ENCODE data around the gene SLC6A4.

DNA sequence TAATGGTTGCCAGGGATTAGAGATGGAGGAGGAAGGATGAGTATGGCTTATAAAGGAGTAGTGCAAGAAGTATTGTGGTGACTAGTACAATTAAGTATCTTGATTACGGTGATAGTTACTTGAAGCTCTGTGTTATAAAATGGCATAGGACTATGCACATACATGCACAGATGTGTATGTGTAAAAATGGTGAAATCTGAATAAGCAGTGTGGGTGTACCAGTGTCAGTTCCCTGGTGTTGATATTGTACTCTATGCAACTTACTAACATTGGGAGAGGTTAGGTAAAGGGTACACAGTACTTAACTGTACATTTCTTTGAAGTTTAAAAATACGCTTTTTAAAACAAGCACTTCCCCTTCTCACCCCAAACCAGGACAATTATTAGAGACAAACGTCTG, 70.3 kb downstream of the SLC6A4 start:
- TF ChIP-seq, protein P1, sequence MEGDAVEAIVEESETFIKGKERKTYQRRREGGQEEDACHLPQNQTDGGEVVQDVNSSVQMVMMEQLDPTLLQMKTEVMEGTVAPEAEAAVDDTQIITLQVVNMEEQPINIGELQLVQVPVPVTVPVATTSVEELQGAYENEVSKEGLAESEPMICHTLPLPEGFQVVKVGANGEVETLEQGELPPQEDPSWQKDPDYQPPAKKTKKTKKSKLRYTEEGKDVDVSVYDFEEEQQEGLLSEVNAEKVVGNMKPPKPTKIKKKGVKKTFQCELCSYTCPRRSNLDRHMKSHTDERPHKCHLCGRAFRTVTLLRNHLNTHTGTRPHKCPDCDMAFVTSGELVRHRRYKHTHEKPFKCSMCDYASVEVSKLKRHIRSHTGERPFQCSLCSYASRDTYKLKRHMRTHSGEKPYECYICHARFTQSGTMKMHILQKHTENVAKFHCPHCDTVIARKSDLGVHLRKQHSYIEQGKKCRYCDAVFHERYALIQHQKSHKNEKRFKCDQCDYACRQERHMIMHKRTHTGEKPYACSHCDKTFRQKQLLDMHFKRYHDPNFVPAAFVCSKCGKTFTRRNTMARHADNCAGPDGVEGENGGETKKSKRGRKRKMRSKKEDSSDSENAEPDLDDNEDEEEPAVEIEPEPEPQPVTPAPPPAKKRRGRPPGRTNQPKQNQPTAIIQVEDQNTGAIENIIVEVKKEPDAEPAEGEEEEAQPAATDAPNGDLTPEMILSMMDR (conservative IDR thresholded peaks at IDR 0.05) = no peak
- no peak for TF ChIP-seq ZFX (IDR thresholded peaks at IDR 0.05)

Measured in C4-2B (cell line).